Uterus (tissue), 4 donors: ENCODE results near the gene KRTAP5-2. TPM values are rescaled to one million over a fixed set of nuclear protein-coding genes. Genes with fewer than 3 reads are reported as not detected.

Experiments
- DNase-seq, 2 donors: peaks; one replicate each; pipeline ENCODE4 v3.0.0-alpha.2; 2019 to 2020
- H3K27ac ChIP-seq, 2 donors: fragments of 200-600 bp; sonication (generic); 1 replicate in 1 of 2; 2 replicates in 1 of 2; pipeline ENCODE4 v1.5.1; 2016 to 2018
- H3K27me3 ChIP-seq, 2 donors: fragments of 200-600 bp; sonication (generic); one replicate each; pipeline ENCODE4 v1.5.1; 2018 to 2019; ENCODE audit warnings: control low read depth in 1 of 2
- H3K36me3 ChIP-seq, 2 donors: fragments of 200-600 bp; sonication (generic); one replicate each; pipeline ENCODE4 v1.5.1; 2019; ENCODE audit warnings: control low read depth in 1 of 2
- H3K4me1 ChIP-seq, 2 donors: fragments of 200-600 bp; sonication (generic); one replicate each; pipeline ENCODE4 v1.5.1; 2018 to 2019; ENCODE audit warnings: control low read depth in 1 of 2
- H3K4me3 ChIP-seq, 2 donors: fragments of 200-600 bp; sonication (generic); 1 replicate in 1 of 2; 2 replicates in 1 of 2; pipeline ENCODE4 v1.5.1; 2018 to 2019; ENCODE audit warnings: mild to moderate bottlenecking in 1 of 2
- H3K9me3 ChIP-seq, 2 donors: fragments of 200-600 bp; sonication (generic); one replicate each; pipeline ENCODE4 v1.5.1; 2019; ENCODE audit warnings: control low read depth in 1 of 2
- CTCF ChIP-seq, 4 experiments: fragments of 200-600 bp in 2 of 4; fragments of 450-650 bp in 2 of 4; sonication (generic) in 2 of 4; IDR thresholded peaks; one replicate each; pipeline ENCODE4 v1.5.1; 2016 to 2019; ENCODE audit warnings: antibody characterized with exemption in 4 of 4, mild to moderate bottlenecking in 2 of 4, moderate library complexity in 1 of 4
- POLR2A ChIP-seq, 2 donors: fragments of 450-650 bp; IDR thresholded peaks; one replicate each; pipeline ENCODE4 v1.6.1; 2016; ENCODE audit warnings: antibody characterized with exemption in 2 of 2, mild to moderate bottlenecking in 1 of 2, moderate library complexity in 1 of 2
- intact Hi-C: fragments of 100-400 bp; cut with DNase I; formaldehyde crosslinking; loops from one replicate; pipeline ENCODE4 v1.15.1; 2023; ENCODE audit warnings: low total_unique reads
- total RNA-seq, 4 donors: library from RNA; depleted of rRNA in 3 of 4; stranded (reverse); fragments of >200 nt in 3 of 4; gene quantifications; one replicate each; pipeline versions ENCODE4 v1.1.0 to v1.2.4, GENCODE V29; 2014 to 2023
- donor health status: DM: yes; HTN: yes; CAD: no.

KRTAP5-2 gene
- total RNA-seq, 4 donors from 2014 or later, result not detected

- Histone ChIP-seq H3K27ac (no peak overlapping the region), H3K4me1 (no peaks in the 10 kb centered on the region), H3K27me3 (no peaks in the 10 kb centered on the region), H3K36me3 (no peaks in the 10 kb centered on the region), H3K4me3 (no peak overlapping the region), H3K9me3 (no peaks in the 10 kb centered on the region)
- TF ChIP-seq CTCF (IDR thresholded peaks at IDR 0.05) (no peak), POLR2A (IDR thresholded peaks at IDR 0.05) (no peak)
- DNase-seq, result no peak
- intact Hi-C loops, result no loop called here
These were observed 40.2 kb upstream of the KRTAP5-2 start for GRCh38 chr11:1638344-1638743.

GRCh38 chr11:1637628-1638027 lies 39.5 kb upstream of the KRTAP5-2 start:
- Histone ChIP-seq H3K27me3 (no peaks in the 10 kb centered on the region), H3K27ac (no peak overlapping the region), H3K36me3 (no peaks in the 10 kb centered on the region), H3K4me3 (no peak overlapping the region), H3K4me1 (no peaks in the 10 kb centered on the region), H3K9me3 (no peaks in the 10 kb centered on the region)
- DNase-seq, result no peak
- TF ChIP-seq CTCF (IDR thresholded peaks at IDR 0.05), result no peak
- TF ChIP-seq POLR2A (IDR thresholded peaks at IDR 0.05), result no peak
- intact Hi-C loops, result no loop called here

GRCh38 chr11:1636291-1636950 lies 38.3 kb upstream of the KRTAP5-2 start:
- H3K27ac ChIP-seq, result no peak overlapping the region
- H3K36me3 ChIP-seq, result no peaks in the 10 kb centered on the region
- H3K4me3 ChIP-seq, result no peak overlapping the region
- no peaks in the 10 kb centered on the region for H3K4me1 ChIP-seq
- H3K9me3 ChIP-seq, result no peaks in the 10 kb centered on the region
- no peak for DNase-seq
- intact Hi-C loops, result no loop called here
- TF ChIP-seq CTCF (IDR thresholded peaks at IDR 0.05), result no peak
- no peak for TF ChIP-seq POLR2A (IDR thresholded peaks at IDR 0.05)
- no peaks in the 10 kb centered on the region for H3K27me3 ChIP-seq

- TF ChIP-seq CTCF (IDR thresholded peaks at IDR 0.05) (no peak), POLR2A (IDR thresholded peaks at IDR 0.05) (no peak)
- intact Hi-C loops, result no loop called here
- DNase-seq, result no peak
- no peaks in the 10 kb centered on the region for H3K27me3 ChIP-seq
- no peak overlapping the region for H3K27ac ChIP-seq
- H3K36me3 ChIP-seq, result no peaks in the 10 kb centered on the region
- no peak overlapping the region for H3K4me3 ChIP-seq
- no peaks in the 10 kb centered on the region for H3K9me3 ChIP-seq
- H3K4me1 ChIP-seq, result no peaks in the 10 kb centered on the region
These were observed 35.8 kb upstream of the KRTAP5-2 start for GRCh38 chr11:1633864-1634263.

- Histone ChIP-seq H3K9me3 (no peaks in the 10 kb centered on the region), H3K4me3 (no peak overlapping the region)
- intact Hi-C loops, result no loop called here
These were observed 34.1 kb upstream of the KRTAP5-2 start for GRCh38 chr11:1632053-1632714.

More at GRCh38 chr11:1632053-1632714, 34.1 kb upstream of the KRTAP5-2 start:
- no peaks in the 10 kb centered on the region for H3K4me1 ChIP-seq
- no peaks in the 10 kb centered on the region for H3K27me3 ChIP-seq
- no peak for DNase-seq
- no peak overlapping the region for H3K27ac ChIP-seq
- H3K36me3 ChIP-seq, result no peaks in the 10 kb centered on the region
- TF ChIP-seq POLR2A (IDR thresholded peaks at IDR 0.05), result no peak
- no peak for TF ChIP-seq CTCF (IDR thresholded peaks at IDR 0.05)
